ENCODE measurements around the gene SPO11. TPM values are rescaled to one million over a fixed set of nuclear protein-coding genes. Genes with fewer than 3 reads are reported as not detected.
A peak's percentile ranks its signal among the peaks of the same experiment; 100 is the strongest.

Gene SPO11
- total and polyA plus RNA-seq, 2 of the 13 experiments (the other 11 are each of a cell fraction or from before 2014, with no cell fraction given): not detected

GRCh38 chr20:57351042-57351783 lies 21.6 kb downstream of the SPO11 start, which contains the start of gene RAE1 (continued):
- TF ChIP-seq ZNF615 (CRISPR knock-in tag; IDR thresholded peaks at IDR 0.05; ENCODE audit: borderline replicate concordance): no peak
- TF ChIP-seq NFKBIZ (CRISPR knock-in tag; IDR thresholded peaks at IDR 0.05): peak; percentile 47; the same call in 1 of the 2 replicates
- TF ChIP-seq CSRNP1 (CRISPR knock-in tag; IDR thresholded peaks at IDR 0.05): peak; percentile 72; the same call in 1 of the 2 replicates
- TF ChIP-seq ZNF121 (CRISPR knock-in tag; IDR thresholded peaks at IDR 0.05): 0 out of 2 replicates have a peak, but pooled peaks have one; percentile 36
- 0 out of 2 replicates have a peak, but pooled peaks have one; percentile 31 for TF ChIP-seq DR1 (CRISPR knock-in tag; IDR thresholded peaks at IDR 0.05)
- no peak for TF ChIP-seq PHF5A (CRISPR knock-in tag; IDR thresholded peaks at IDR 0.05; ENCODE audit: low read depth, unreplicated experiment)
- TF ChIP-seq ZNF564 (CRISPR knock-in tag; IDR thresholded peaks at IDR 0.05): no peak; the same call in 1 of the 2 replicates
- peak; percentile 82; the same call in 1 of the 2 replicates for TF ChIP-seq ZNF784 (CRISPR knock-in tag; IDR thresholded peaks at IDR 0.05; ENCODE audit: borderline replicate concordance)
- peak; percentile 90 for TF ChIP-seq SRY (CRISPR knock-in tag; IDR thresholded peaks at IDR 0.05)
- peak; percentile 99 for TF ChIP-seq ZNF501 (CRISPR knock-in tag; IDR thresholded peaks at IDR 0.05)
- no peak for TF ChIP-seq SRSF9 (IDR thresholded peaks at IDR 0.05; ENCODE audit: borderline replicate concordance, insufficient read depth, low read depth, low read length, poor library complexity, severe bottlenecking)
- peak; percentile 82 for TF ChIP-seq MAF1 (CRISPR knock-in tag; IDR thresholded peaks at IDR 0.05; ENCODE audit: borderline replicate concordance)
- TF ChIP-seq ZBTB14 (CRISPR knock-in tag; IDR thresholded peaks at IDR 0.05): peak; percentile 97
- no peak for TF ChIP-seq CENPX (CRISPR knock-in tag; IDR thresholded peaks at IDR 0.05)
- TF ChIP-seq GFI1 (CRISPR knock-in tag; IDR thresholded peaks at IDR 0.05; ENCODE audit: borderline replicate concordance): no peak
- no peak for TF ChIP-seq CSRNP2 (CRISPR knock-in tag; conservative IDR thresholded peaks at IDR 0.05; ENCODE audit: low read depth)
- TF ChIP-seq ZZZ3 (CRISPR knock-in tag; IDR thresholded peaks at IDR 0.05; ENCODE audit: borderline replicate concordance): no peak; the same call in 1 of the 2 replicates
- TF ChIP-seq ZNF556 (CRISPR knock-in tag; IDR thresholded peaks at IDR 0.05; ENCODE audit: borderline replicate concordance): peak; percentile 93
- no peak for TF ChIP-seq IKZF1 (IDR thresholded peaks at IDR 0.05)
- TF ChIP-seq ZNF24 (IDR thresholded peaks at IDR 0.05): no peak
- TF ChIP-seq SOX13 (IDR thresholded peaks at IDR 0.05): peak; percentile 52; the same call in 1 of the 2 replicates
- peak in 1 of 2 experiments; percentile 37; a peak in 1 of 4 replicates for TF ChIP-seq SOX13 (CRISPR knock-in tag; conservative IDR thresholded peaks at IDR 0.05 in 1 of 2, IDR thresholded peaks at IDR 0.05 in 1 of 2)
- peak; percentile 96 for TF ChIP-seq ZNF704 (CRISPR knock-in tag; IDR thresholded peaks at IDR 0.05; ENCODE audit: borderline replicate concordance)
